CD4-positive, alpha-beta T cell treated with Interleukin-1 beta for 1 hour (primary cell): ENCODE data around the gene KCNC1.

Source experiments
- DNase-seq, 2 donors: peaks; one replicate each; pipeline ENCODE4 v3.0.0-alpha.2; 2020 to 2022

The KCNC1 gene

GRCh38 chr11:17716807-17717206, 17.8 kb upstream of the KCNC1 start:
- DNase-seq = no peak

DNA sequence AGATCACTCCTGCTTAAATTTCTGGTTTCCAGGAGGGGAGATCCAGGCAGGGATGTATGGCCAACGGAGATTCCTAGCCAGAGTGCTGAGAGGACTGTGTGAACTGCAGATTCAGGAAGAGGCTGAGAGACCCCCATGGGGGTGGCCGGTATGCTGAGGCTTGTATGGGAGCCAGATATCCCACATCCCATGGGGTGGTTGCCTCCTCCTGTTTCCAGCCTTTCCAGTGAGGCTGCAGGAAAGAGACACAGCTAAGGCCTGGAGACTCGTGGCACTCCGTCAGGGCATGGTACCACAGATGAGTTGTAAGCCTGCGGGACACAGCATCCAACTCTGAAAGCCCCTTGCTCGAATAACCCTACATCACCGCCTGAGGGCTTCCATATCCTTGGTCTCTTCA, 16.6 kb upstream of the KCNC1 start:
- DNase-seq = no peak

- no peak for DNase-seq
Observed at GRCh38 chr11:17718510-17718962, 16.0 kb upstream of the KCNC1 start.

- DNase-seq = no peak
Observed at GRCh38 chr11:17719028-17719937, 15.3 kb upstream of the KCNC1 start, which contains the start of gene MYOD1. Gene MYOD1 (plus strand): TSS chr11:17719571. CDS start chr11:17719783, 212 bp downstream.

DNA sequence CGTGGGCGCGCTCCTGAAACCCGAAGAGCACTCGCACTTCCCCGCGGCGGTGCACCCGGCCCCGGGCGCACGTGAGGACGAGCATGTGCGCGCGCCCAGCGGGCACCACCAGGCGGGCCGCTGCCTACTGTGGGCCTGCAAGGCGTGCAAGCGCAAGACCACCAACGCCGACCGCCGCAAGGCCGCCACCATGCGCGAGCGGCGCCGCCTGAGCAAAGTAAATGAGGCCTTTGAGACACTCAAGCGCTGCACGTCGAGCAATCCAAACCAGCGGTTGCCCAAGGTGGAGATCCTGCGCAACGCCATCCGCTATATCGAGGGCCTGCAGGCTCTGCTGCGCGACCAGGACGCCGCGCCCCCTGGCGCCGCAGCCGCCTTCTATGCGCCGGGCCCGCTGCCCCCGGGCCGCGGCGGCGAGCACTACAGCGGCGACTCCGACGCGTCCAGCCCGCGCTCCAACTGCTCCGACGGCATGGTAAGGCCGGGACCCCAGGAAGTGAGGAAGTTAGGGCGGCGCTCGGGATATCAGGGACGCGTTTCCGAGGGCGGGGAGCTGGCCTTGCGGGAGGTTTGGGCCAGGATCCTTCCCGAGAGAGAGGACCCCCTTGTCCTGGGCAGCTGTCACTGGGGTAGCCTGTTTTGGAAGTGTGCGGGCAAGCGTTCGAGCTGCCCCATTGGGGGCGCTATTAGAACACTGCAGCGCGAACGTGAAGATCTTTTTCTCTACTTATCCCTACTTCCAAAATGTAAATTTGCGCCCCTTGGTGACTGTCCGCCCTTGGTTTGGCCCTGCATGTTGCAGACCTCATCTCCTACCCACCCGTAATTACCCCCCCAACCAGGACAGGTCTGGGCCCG, 14.4 kb upstream of the KCNC1 start:
- no peak for DNase-seq

DNA sequence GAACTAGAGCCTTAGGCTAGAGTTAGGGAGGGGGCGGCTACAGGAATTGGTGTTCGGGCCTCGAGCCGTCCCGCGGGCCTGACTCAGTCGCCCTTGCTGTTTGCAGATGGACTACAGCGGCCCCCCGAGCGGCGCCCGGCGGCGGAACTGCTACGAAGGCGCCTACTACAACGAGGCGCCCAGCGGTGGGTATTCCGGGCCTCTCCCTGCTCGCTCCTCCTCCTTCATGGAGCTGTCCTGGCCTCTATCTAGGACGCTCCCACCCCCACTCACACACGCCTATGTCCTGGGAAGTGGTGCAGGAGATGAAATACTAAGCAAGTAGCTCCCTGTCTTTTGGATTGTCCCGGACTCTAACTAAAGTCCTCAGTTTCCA, 13.8 kb upstream of the KCNC1 start:
- no peak for DNase-seq

GRCh38 chr11:17721242-17721999, 13.2 kb upstream of the KCNC1 start:
- DNase-seq = no peak

- no peak for DNase-seq
Observed at GRCh38 chr11:17722000-17722643, 12.5 kb upstream of the KCNC1 start.

- DNase-seq = no peak
Observed at GRCh38 chr11:17724020-17724908, 10.3 kb upstream of the KCNC1 start.

GRCh38 chr11:17725174-17725573, 9.4 kb upstream of the KCNC1 start:
- DNase-seq = no peak

GRCh38 chr11:17730137-17730536, 4.4 kb upstream of the KCNC1 start:
- no peak for DNase-seq

- DNase-seq = peak; percentile 39 to 41
Observed at GRCh38 chr11:17730608-17731462, 3.7 kb upstream of the KCNC1 start.

- DNase-seq = no peak
Observed at GRCh38 chr11:17733261-17733660, 1.3 kb upstream of the KCNC1 start.

GRCh38 chr11:17734986-17735817, 621 bp downstream of the KCNC1 start:
- peak in 1 of 2 donors; percentile 8 for DNase-seq

GRCh38 chr11:17735818-17736578, 1.4 kb downstream of the KCNC1 start:
- DNase-seq = no peak

GRCh38 chr11:17736579-17736893, 2.0 kb downstream of the KCNC1 start:
- no peak for DNase-seq

GRCh38 chr11:17736930-17737817, 2.6 kb downstream of the KCNC1 start:
- no peak for DNase-seq
